Activated naive CD4-positive, alpha-beta T cell (primary cell): Measurements from ENCODE around the gene MYOT.
"Not testable (repeated sequence)": the region's sequence is repeated elsewhere in the genome, so short reads cannot be mapped to it uniquely, and the experiment has no call there.

Experiments used
- DNase-seq, 4 experiments: peaks; one replicate each; lab custom pipeline; 2025; lab: John Stamatoyannopoulos, UW

MYOT gene

GRCh38 chr5:137856201-137856600, 11.5 kb upstream of the MYOT start:
- DNase-seq = no peak

GRCh38 chr5:137856916-137857862, 10.5 kb upstream of the MYOT start:
- no peak for DNase-seq

- DNase-seq = no peak
These were observed 9.3 kb upstream of the MYOT start for GRCh38 chr5:137858223-137858916.

GRCh38 chr5:137858954-137859353, 8.7 kb upstream of the MYOT start:
- no peak for DNase-seq

GRCh38 chr5:137862251-137862650, 5.4 kb upstream of the MYOT start:
- no peak for DNase-seq

- DNase-seq = not testable (repeated sequence)
These were observed 4.0 kb upstream of the MYOT start for GRCh38 chr5:137863653-137864052.

- no peak for DNase-seq
These were observed 895 bp upstream of the MYOT start for GRCh38 chr5:137866541-137867388.

GRCh38 chr5:137870647-137871339, 3.1 kb downstream of the MYOT start:
- DNase-seq = no peak

GRCh38 chr5:137871571-137871970, 3.9 kb downstream of the MYOT start:
- DNase-seq = no peak

GRCh38 chr5:137872466-137872865, 4.8 kb downstream of the MYOT start:
- no peak for DNase-seq

- DNase-seq = no peak
These were observed 8.4 kb downstream of the MYOT start for GRCh38 chr5:137876101-137876500.

GRCh38 chr5:137880313-137880712, 12.7 kb downstream of the MYOT start:
- no peak for DNase-seq

GRCh38 chr5:137887831-137888230, 20.2 kb downstream of the MYOT start:
- DNase-seq = no peak

- DNase-seq = no peak
These were observed 20.8 kb downstream of the MYOT start for GRCh38 chr5:137888466-137888862.

GRCh38 chr5:137888863-137889759, 21.5 kb downstream of the MYOT start, which contains the start of gene PKD2L2:
Gene PKD2L2 (plus strand): TSS chr5:137889457. CDS start chr5:137889492, 35 bp downstream.
- peak; percentile 48 to 73 (median 60) for DNase-seq

GRCh38 chr5:137890845-137891244, 23.2 kb downstream of the MYOT start:
- no peak for DNase-seq

- DNase-seq = no peak
These were observed 24.2 kb downstream of the MYOT start for GRCh38 chr5:137891849-137892248.

GRCh38 chr5:137894586-137894985, 26.9 kb downstream of the MYOT start:
- DNase-seq = no peak

GRCh38 chr5:137896560-137896959, 28.9 kb downstream of the MYOT start:
- DNase-seq = no peak

GRCh38 chr5:137899493-137899892, 31.8 kb downstream of the MYOT start:
- no peak for DNase-seq
